ENCODE measurements around the gene GTF2H1.

GTF2H1 gene

GRCh38 chr11:18358646-18359045 is 36.3 kb downstream of the GTF2H1 start:
- no peaks in the 10 kb centered on the region for H3K79me1 ChIP-seq (ENCODE audit: low read length)
- H3K27me3 ChIP-seq (ENCODE audit: insufficient read depth, low read length), result no peaks in the 10 kb centered on the region
- H3K36me3 ChIP-seq (ENCODE audit: control insufficient read depth in 1 of 2, insufficient read depth in 2 of 2, low read length in 2 of 2), result peaks cover 26 to 29% of the 10 kb centered on the region in 2 experiments
- H3K9me3 ChIP-seq (ENCODE audit: insufficient read depth, low read depth, low read length), result no peaks in the 10 kb centered on the region
- H3K4me1 ChIP-seq (ENCODE audit: control insufficient read depth in 1 of 2, insufficient read depth in 2 of 2, low read length in 2 of 2), result peaks cover 0 to 2% of the 10 kb centered on the region in 2 experiments
- H2BK12ac ChIP-seq (ENCODE audit: low read length), result no peak overlapping the region
- no peak overlapping the region for H4K8ac ChIP-seq (ENCODE audit: low read depth, low read length)
- no peak overlapping the region for H3K14ac ChIP-seq (ENCODE audit: low read length)
- H3K4me3 ChIP-seq (ENCODE audit: low read depth, low read length), result no peak overlapping the region
- DNase-seq, result no peak
- H2BK5ac ChIP-seq (ENCODE audit: low read depth, low read length, poor library complexity), result no peak overlapping the region
- no peak overlapping the region for H4K91ac ChIP-seq (ENCODE audit: low read depth, low read length)
- H2BK120ac ChIP-seq (ENCODE audit: insufficient read depth, low read length, poor library complexity), result no peak overlapping the region
- no peak overlapping the region for H2AFZ ChIP-seq (ENCODE audit: insufficient read depth, low read length, poor library complexity)
- H3K9ac ChIP-seq (ENCODE audit: low read length), result no peak overlapping the region
- H3K18ac ChIP-seq (ENCODE audit: low read length), result no peak overlapping the region
- no CpG with 5 or more reads among the region's 4 CpGs for WGBS (ENCODE audit: extremely low coverage, insufficient coverage, insufficient read length)
- no peak overlapping the region for H3K23ac ChIP-seq (ENCODE audit: low read length)
- no peak overlapping the region for H2AK5ac ChIP-seq (ENCODE audit: low read length)
- H3K79me2 ChIP-seq (ENCODE audit: control insufficient read depth, insufficient read depth, low read length, poor library complexity), result no peaks in the 10 kb centered on the region
- H3K27ac ChIP-seq (ENCODE audit: low read depth, low read length), result no peak overlapping the region
- H4K12ac ChIP-seq (ENCODE audit: low read depth, low read length), result no peak overlapping the region
- H3K4ac ChIP-seq (ENCODE audit: low read depth, low read length), result no peak overlapping the region
- H3K4me2 ChIP-seq (ENCODE audit: low read length), result no peak overlapping the region

GRCh38 chr11:18361154-18361553 is 38.8 kb downstream of the GTF2H1 start:
- no peak overlapping the region for H4K91ac ChIP-seq (ENCODE audit: low read depth, low read length)
- no peak overlapping the region for H3K4me3 ChIP-seq (ENCODE audit: low read depth, low read length)
- no peak overlapping the region for H3K23ac ChIP-seq (ENCODE audit: low read length)
- no peak overlapping the region for H3K27ac ChIP-seq (ENCODE audit: low read depth, low read length)
- no peaks in the 10 kb centered on the region for H3K27me3 ChIP-seq (ENCODE audit: insufficient read depth, low read length)
- peak; percentile 67 to 90 for DNase-seq
- no peak overlapping the region for H2BK5ac ChIP-seq (ENCODE audit: low read depth, low read length, poor library complexity)
- no peak overlapping the region for H3K18ac ChIP-seq (ENCODE audit: low read length)
- no peak overlapping the region for H2AK5ac ChIP-seq (ENCODE audit: low read length)
- H2AFZ ChIP-seq (ENCODE audit: insufficient read depth, low read length, poor library complexity), result no peak overlapping the region
- H3K4ac ChIP-seq (ENCODE audit: low read depth, low read length), result no peak overlapping the region
- H3K79me2 ChIP-seq (ENCODE audit: control insufficient read depth, insufficient read depth, low read length, poor library complexity), result no peaks in the 10 kb centered on the region
- no peaks in the 10 kb centered on the region for H3K79me1 ChIP-seq (ENCODE audit: low read length)
- H2BK12ac ChIP-seq (ENCODE audit: low read length), result no peak overlapping the region
- no peak overlapping the region for H4K8ac ChIP-seq (ENCODE audit: low read depth, low read length)
- H3K14ac ChIP-seq (ENCODE audit: low read length), result no peak overlapping the region
- H3K4me2 ChIP-seq (ENCODE audit: low read length), result no peak overlapping the region
- no CpG with 5 or more reads among the region's 5 CpGs for WGBS (ENCODE audit: extremely low coverage, insufficient coverage, insufficient read length)
- H3K4me1 ChIP-seq (ENCODE audit: control insufficient read depth in 1 of 2, insufficient read depth in 2 of 2, low read length in 2 of 2), result peaks cover 0 to 2% of the 10 kb centered on the region in 2 experiments
- no peak overlapping the region for H4K12ac ChIP-seq (ENCODE audit: low read depth, low read length)
- H3K36me3 ChIP-seq (ENCODE audit: control insufficient read depth in 1 of 2, insufficient read depth in 2 of 2, low read length in 2 of 2), result peaks cover 31% of the 10 kb centered on the region in 2 experiments
- H2BK120ac ChIP-seq (ENCODE audit: insufficient read depth, low read length, poor library complexity), result no peak overlapping the region
- H3K9ac ChIP-seq (ENCODE audit: low read length), result no peak overlapping the region
- no peaks in the 10 kb centered on the region for H3K9me3 ChIP-seq (ENCODE audit: insufficient read depth, low read depth, low read length)

GRCh38 chr11:18364495-18365073 is 42.2 kb downstream of the GTF2H1 start:
- Histone ChIP-seq H3K4ac (ENCODE audit: low read depth, low read length) (no peak overlapping the region), H2AK5ac (ENCODE audit: low read length) (no peak overlapping the region), H3K4me3 (ENCODE audit: low read depth, low read length) (no peak overlapping the region), H3K27ac (ENCODE audit: low read depth, low read length) (no peak overlapping the region), H3K14ac (ENCODE audit: low read length) (no peak overlapping the region), H2BK12ac (ENCODE audit: low read length) (no peak overlapping the region), H3K27me3 (ENCODE audit: insufficient read depth, low read length) (no peaks in the 10 kb centered on the region), H3K9me3 (ENCODE audit: insufficient read depth, low read depth, low read length) (no peaks in the 10 kb centered on the region), H4K8ac (ENCODE audit: low read depth, low read length) (no peak overlapping the region), H3K4me2 (ENCODE audit: low read length) (no peak overlapping the region), H2BK120ac (ENCODE audit: insufficient read depth, low read length, poor library complexity) (no peak overlapping the region), H3K23ac (ENCODE audit: low read length) (no peak overlapping the region), H3K79me1 (ENCODE audit: low read length) (no peaks in the 10 kb centered on the region), H3K79me2 (ENCODE audit: control insufficient read depth, insufficient read depth, low read length, poor library complexity) (no peaks in the 10 kb centered on the region), H4K91ac (ENCODE audit: low read depth, low read length) (no peak overlapping the region), H4K12ac (ENCODE audit: low read depth, low read length) (no peak overlapping the region), H3K36me3 (ENCODE audit: control insufficient read depth in 1 of 2, insufficient read depth in 2 of 2, low read length in 2 of 2) (peaks cover 29 to 30% of the 10 kb centered on the region in 2 experiments), H3K9ac (ENCODE audit: low read length) (no peak overlapping the region), H3K18ac (ENCODE audit: low read length) (no peak overlapping the region), H2AFZ (ENCODE audit: insufficient read depth, low read length, poor library complexity) (no peak overlapping the region), H2BK5ac (ENCODE audit: low read depth, low read length, poor library complexity) (no peak overlapping the region), H3K4me1 (ENCODE audit: control insufficient read depth in 1 of 2, insufficient read depth in 2 of 2, low read length in 2 of 2) (peaks cover 0 to 2% of the 10 kb centered on the region in 2 experiments)
- WGBS (ENCODE audit: extremely low coverage, insufficient coverage, insufficient read length), result no CpG with 5 or more reads among the region's 4 CpGs
- DNase-seq, result peak in 1 of 2 donors; percentile 61

- Histone ChIP-seq H2AFZ (ENCODE audit: insufficient read depth, low read length, poor library complexity) (no peak overlapping the region), H3K27ac (ENCODE audit: low read depth, low read length) (no peak overlapping the region), H4K91ac (ENCODE audit: low read depth, low read length) (no peak overlapping the region), H3K9ac (ENCODE audit: low read length) (no peak overlapping the region), H3K4ac (ENCODE audit: low read depth, low read length) (no peak overlapping the region), H3K4me3 (ENCODE audit: low read depth, low read length) (no peak overlapping the region), H3K9me3 (ENCODE audit: insufficient read depth, low read depth, low read length) (no peaks in the 10 kb centered on the region), H3K18ac (ENCODE audit: low read length) (no peak overlapping the region), H3K79me1 (ENCODE audit: low read length) (no peaks in the 10 kb centered on the region), H3K4me1 (ENCODE audit: control insufficient read depth in 1 of 2, insufficient read depth in 2 of 2, low read length in 2 of 2) (peaks cover 0 to 2% of the 10 kb centered on the region in 2 experiments), H2AK5ac (ENCODE audit: low read length) (no peak overlapping the region), H3K36me3 (ENCODE audit: control insufficient read depth in 1 of 2, insufficient read depth in 2 of 2, low read length in 2 of 2) (peaks cover 21 to 26% of the 10 kb centered on the region in 2 experiments), H4K12ac (ENCODE audit: low read depth, low read length) (no peak overlapping the region), H3K4me2 (ENCODE audit: low read length) (no peak overlapping the region), H2BK120ac (ENCODE audit: insufficient read depth, low read length, poor library complexity) (no peak overlapping the region), H3K79me2 (ENCODE audit: control insufficient read depth, insufficient read depth, low read length, poor library complexity) (no peaks in the 10 kb centered on the region), H3K27me3 (ENCODE audit: insufficient read depth, low read length) (no peaks in the 10 kb centered on the region), H2BK5ac (ENCODE audit: low read depth, low read length, poor library complexity) (no peak overlapping the region), H2BK12ac (ENCODE audit: low read length) (no peak overlapping the region), H4K8ac (ENCODE audit: low read depth, low read length) (no peak overlapping the region), H3K23ac (ENCODE audit: low read length) (no peak overlapping the region), H3K14ac (ENCODE audit: low read length) (no peak overlapping the region)
- no CpG with 5 or more reads among the region's 4 CpGs for WGBS (ENCODE audit: extremely low coverage, insufficient coverage, insufficient read length)
- DNase-seq, result peak; percentile 77 to 82
These were observed 43.4 kb downstream of the GTF2H1 start for GRCh38 chr11:18365741-18366140.
